ENCODE data around the gene PML. TPM values are rescaled to one million over a fixed set of nuclear protein-coding genes. Genes with fewer than 3 reads are reported as not detected.

Gene PML
- total RNA-seq, 1 experiment from 2014 or later: 21.5 TPM

GRCh38 chr15:74041777-74042435 is 47.4 kb downstream of the PML start:
- Histone ChIP-seq H3K36me3 (ENCODE audit: insufficient read depth, low read length) (no peaks in the 10 kb centered on the region), H3K9me2 (replicated peaks; ENCODE audit: insufficient read depth, low read length) (no peaks in the 10 kb centered on the region)

GRCh38 chr15:74042603-74043424 is 48.3 kb downstream of the PML start:
- Histone ChIP-seq H3K9me3 (ENCODE audit: low read length) (no peaks in the 10 kb centered on the region), H3K36me3 (ENCODE audit: insufficient read depth, low read length) (no peaks in the 10 kb centered on the region), H3K27ac (ENCODE audit: low read length) (no peak overlapping the region), H3K79me2 (ENCODE audit: low read length) (no peaks in the 10 kb centered on the region), H3K4me3 (ENCODE audit: low read length) (no peak overlapping the region), H3K9ac (ENCODE audit: low read length) (no peak overlapping the region), H3K9me2 (replicated peaks; ENCODE audit: insufficient read depth, low read length) (no peaks in the 10 kb centered on the region), H2AFZ (ENCODE audit: low read length) (no peak overlapping the region), H4K20me1 (ENCODE audit: insufficient read depth, low read depth, low read length) (no peaks in the 10 kb centered on the region), H3K27me3 (ENCODE audit: low read length) (no peaks in the 10 kb centered on the region), H3K4me2 (ENCODE audit: low read depth, low read length, poor library complexity, severe bottlenecking) (no peak overlapping the region), H3K4me1 (ENCODE audit: low read length) (no peaks in the 10 kb centered on the region)
- DNase-seq: no peak

More at GRCh38 chr15:74041777-74042435, 47.4 kb downstream of the PML start:
- Histone ChIP-seq H2AFZ (ENCODE audit: low read length) (no peak overlapping the region), H3K9ac (ENCODE audit: low read length) (no peak overlapping the region), H3K27ac (ENCODE audit: low read length) (no peak overlapping the region), H3K79me2 (ENCODE audit: low read length) (no peaks in the 10 kb centered on the region), H3K4me1 (ENCODE audit: low read length) (no peaks in the 10 kb centered on the region), H3K4me3 (ENCODE audit: low read length) (no peak overlapping the region), H4K20me1 (ENCODE audit: insufficient read depth, low read depth, low read length) (no peaks in the 10 kb centered on the region), H3K9me3 (ENCODE audit: low read length) (no peaks in the 10 kb centered on the region), H3K27me3 (ENCODE audit: low read length) (no peaks in the 10 kb centered on the region), H3K4me2 (ENCODE audit: low read depth, low read length, poor library complexity, severe bottlenecking) (no peak overlapping the region)
- DNase-seq: no peak

GRCh38 chr15:74043425-74044266 is 49.1 kb downstream of the PML start:
- no peaks in the 10 kb centered on the region for H3K36me3 ChIP-seq (ENCODE audit: insufficient read depth, low read length)
- no peak overlapping the region for H3K4me2 ChIP-seq (ENCODE audit: low read depth, low read length, poor library complexity, severe bottlenecking)
- DNase-seq: no peak
- H3K4me1 ChIP-seq (ENCODE audit: low read length): no peaks in the 10 kb centered on the region
- H3K9ac ChIP-seq (ENCODE audit: low read length): no peak overlapping the region
- no peaks in the 10 kb centered on the region for H4K20me1 ChIP-seq (ENCODE audit: insufficient read depth, low read depth, low read length)
- no peak overlapping the region for H2AFZ ChIP-seq (ENCODE audit: low read length)
- H3K9me2 ChIP-seq (replicated peaks; ENCODE audit: insufficient read depth, low read length): no peaks in the 10 kb centered on the region
- H3K27me3 ChIP-seq (ENCODE audit: low read length): no peaks in the 10 kb centered on the region
- H3K9me3 ChIP-seq (ENCODE audit: low read length): no peaks in the 10 kb centered on the region
- H3K27ac ChIP-seq (ENCODE audit: low read length): no peak overlapping the region
- no peak overlapping the region for H3K4me3 ChIP-seq (ENCODE audit: low read length)
- no peaks in the 10 kb centered on the region for H3K79me2 ChIP-seq (ENCODE audit: low read length)

GRCh38 chr15:74044267-74045110 is 50.0 kb downstream of the PML start:
- Histone ChIP-seq H3K9me3 (ENCODE audit: low read length) (no peaks in the 10 kb centered on the region), H3K27ac (ENCODE audit: low read length) (no peak overlapping the region), H3K4me1 (ENCODE audit: low read length) (no peaks in the 10 kb centered on the region), H3K27me3 (ENCODE audit: low read length) (no peaks in the 10 kb centered on the region), H2AFZ (ENCODE audit: low read length) (no peak overlapping the region), H3K79me2 (ENCODE audit: low read length) (no peaks in the 10 kb centered on the region), H3K36me3 (ENCODE audit: insufficient read depth, low read length) (no peaks in the 10 kb centered on the region), H3K4me2 (ENCODE audit: low read depth, low read length, poor library complexity, severe bottlenecking) (no peak overlapping the region), H3K9me2 (replicated peaks; ENCODE audit: insufficient read depth, low read length) (no peaks in the 10 kb centered on the region), H3K4me3 (ENCODE audit: low read length) (no peak overlapping the region), H3K9ac (ENCODE audit: low read length) (no peak overlapping the region), H4K20me1 (ENCODE audit: insufficient read depth, low read depth, low read length) (no peaks in the 10 kb centered on the region)
- no peak for DNase-seq

GRCh38 chr15:74045184-74045583 is 50.7 kb downstream of the PML start:
- no peaks in the 10 kb centered on the region for H3K79me2 ChIP-seq (ENCODE audit: low read length)
- H3K27ac ChIP-seq (ENCODE audit: low read length): no peak overlapping the region
- no peaks in the 10 kb centered on the region for H4K20me1 ChIP-seq (ENCODE audit: insufficient read depth, low read depth, low read length)
- no peak overlapping the region for H3K4me3 ChIP-seq (ENCODE audit: low read length)
- H3K9ac ChIP-seq (ENCODE audit: low read length): no peak overlapping the region
- no peaks in the 10 kb centered on the region for H3K9me3 ChIP-seq (ENCODE audit: low read length)
- no peak overlapping the region for H3K4me2 ChIP-seq (ENCODE audit: low read depth, low read length, poor library complexity, severe bottlenecking)
- no peak overlapping the region for H2AFZ ChIP-seq (ENCODE audit: low read length)
- no peaks in the 10 kb centered on the region for H3K9me2 ChIP-seq (replicated peaks; ENCODE audit: insufficient read depth, low read length)
- no peaks in the 10 kb centered on the region for H3K4me1 ChIP-seq (ENCODE audit: low read length)
- DNase-seq: no peak
- no peaks in the 10 kb centered on the region for H3K36me3 ChIP-seq (ENCODE audit: insufficient read depth, low read length)
- H3K27me3 ChIP-seq (ENCODE audit: low read length): no peaks in the 10 kb centered on the region

- Histone ChIP-seq H3K27ac (ENCODE audit: low read length) (no peak overlapping the region), H3K36me3 (ENCODE audit: insufficient read depth, low read length) (no peaks in the 10 kb centered on the region), H3K4me2 (ENCODE audit: low read depth, low read length, poor library complexity, severe bottlenecking) (no peak overlapping the region), H3K4me1 (ENCODE audit: low read length) (no peaks in the 10 kb centered on the region), H3K9me2 (replicated peaks; ENCODE audit: insufficient read depth, low read length) (no peaks in the 10 kb centered on the region), H3K27me3 (ENCODE audit: low read length) (no peaks in the 10 kb centered on the region), H4K20me1 (ENCODE audit: insufficient read depth, low read depth, low read length) (no peaks in the 10 kb centered on the region), H3K79me2 (ENCODE audit: low read length) (no peaks in the 10 kb centered on the region), H3K4me3 (ENCODE audit: low read length) (no peak overlapping the region), H3K9me3 (ENCODE audit: low read length) (no peaks in the 10 kb centered on the region), H3K9ac (ENCODE audit: low read length) (no peak overlapping the region), H2AFZ (ENCODE audit: low read length) (no peak overlapping the region)
- DNase-seq: no peak
Observed at GRCh38 chr15:74045636-74046274, 51.2 kb downstream of the PML start.

- no peak for DNase-seq
- no peak overlapping the region for H3K9ac ChIP-seq (ENCODE audit: low read length)
- no peak overlapping the region for H3K4me3 ChIP-seq (ENCODE audit: low read length)
- H4K20me1 ChIP-seq (ENCODE audit: insufficient read depth, low read depth, low read length): no peaks in the 10 kb centered on the region
- H3K9me3 ChIP-seq (ENCODE audit: low read length): no peaks in the 10 kb centered on the region
- no peak overlapping the region for H3K4me2 ChIP-seq (ENCODE audit: low read depth, low read length, poor library complexity, severe bottlenecking)
- no peak overlapping the region for H2AFZ ChIP-seq (ENCODE audit: low read length)
- no peaks in the 10 kb centered on the region for H3K36me3 ChIP-seq (ENCODE audit: insufficient read depth, low read length)
- no peaks in the 10 kb centered on the region for H3K79me2 ChIP-seq (ENCODE audit: low read length)
- no peaks in the 10 kb centered on the region for H3K9me2 ChIP-seq (replicated peaks; ENCODE audit: insufficient read depth, low read length)
- H3K4me1 ChIP-seq (ENCODE audit: low read length): no peaks in the 10 kb centered on the region
- no peaks in the 10 kb centered on the region for H3K27me3 ChIP-seq (ENCODE audit: low read length)
- no peak overlapping the region for H3K27ac ChIP-seq (ENCODE audit: low read length)
Observed at GRCh38 chr15:74046275-74046674, 51.8 kb downstream of the PML start.

All from Karpas-422 (cell line).